Liver (tissue), 9 donors: ENCODE data around the gene LIX1L. TPM values are rescaled to one million over a fixed set of nuclear protein-coding genes. Genes with fewer than 3 reads are reported as not detected.

ENCODE experiments used
- DNase-seq: peaks from one replicate; pipeline ENCODE4 v3.0.0-alpha.2; 2017; ENCODE audit warnings: low spot score
- H3K27ac ChIP-seq, 2 donors: one replicate each; pipeline ENCODE4 v1.7.0; 2013; ENCODE audit warnings: inconsistent platforms in 2 of 2, low read length in 2 of 2, control low read depth in 1 of 2, low read depth in 1 of 2, mild to moderate bottlenecking in 1 of 2
- H3K27me3 ChIP-seq, 4 donors: one replicate each; pipeline versions ENCODE4 v1.6.1 to v1.7.0; 2013; ENCODE audit warnings: low read length in 3 of 4, inconsistent platforms in 1 of 4, mild to moderate bottlenecking in 1 of 4, moderate library complexity in 1 of 4; ENCODE audit not compliant: control insufficient read depth in 4 of 4, insufficient read depth in 4 of 4
- H3K36me3 ChIP-seq, 4 donors: one replicate each; pipeline versions ENCODE4 v1.6.1 to v1.7.0; 2013; ENCODE audit warnings: low read length in 3 of 4, mild to moderate bottlenecking in 3 of 4, low read depth in 1 of 4, moderate library complexity in 1 of 4; ENCODE audit not compliant: control insufficient read depth in 4 of 4, insufficient read depth in 3 of 4
- H3K4me1 ChIP-seq, 4 donors: one replicate each; pipeline versions ENCODE4 v1.6.1 to v1.7.0; 2013; ENCODE audit warnings: low read length in 3 of 4, mild to moderate bottlenecking in 3 of 4, moderate library complexity in 1 of 4; ENCODE audit not compliant: control insufficient read depth in 4 of 4, insufficient read depth in 4 of 4
- H3K4me3 ChIP-seq, 3 donors: one replicate each; pipeline versions ENCODE4 v1.6.1 to v1.7.0; 2013; ENCODE audit warnings: low read length in 3 of 3, control low read depth in 1 of 3, low read depth in 1 of 3, mild to moderate bottlenecking in 1 of 3
- H3K9ac ChIP-seq, 2 donors: one replicate each; pipeline ENCODE4 v1.7.0; 2013; ENCODE audit warnings: low read length in 2 of 2, mild to moderate bottlenecking in 2 of 2, moderate library complexity in 2 of 2, control low read depth in 1 of 2, low read depth in 1 of 2
- H3K9me3 ChIP-seq, 4 donors: one replicate each; pipeline versions ENCODE4 v1.6.1 to v1.7.0; 2013; ENCODE audit warnings: low read length in 3 of 4; ENCODE audit not compliant: control insufficient read depth in 4 of 4
- FOXA1 ChIP-seq: IDR thresholded peaks from 2 replicates; pipeline ENCODE4 v1.6.1; 2016; ENCODE audit warnings: antibody characterized with exemption
- GABPA ChIP-seq, 2 donors: IDR thresholded peaks in 1 of 2; conservative IDR thresholded peaks in 1 of 2; 2 replicates each; pipeline ENCODE4 v1.6.1; 2016; ENCODE audit warnings: antibody characterized with exemption in 2 of 2, mild to moderate bottlenecking in 1 of 2, moderate library complexity in 1 of 2
- JUND ChIP-seq, 2 donors: IDR thresholded peaks; 2 replicates each; pipeline ENCODE4 v1.6.1; 2016; ENCODE audit warnings: antibody characterized with exemption in 2 of 2
- NR2F2 ChIP-seq: IDR thresholded peaks from 2 replicates; pipeline ENCODE4 v1.6.1; 2016; ENCODE audit warnings: antibody characterized with exemption
- RAD21 ChIP-seq, 2 donors: IDR thresholded peaks; 2 replicates each; pipeline ENCODE4 v1.6.1; 2016; ENCODE audit warnings: antibody characterized with exemption in 2 of 2, mild to moderate bottlenecking in 2 of 2
- RXRA ChIP-seq, 2 donors: IDR thresholded peaks; 2 replicates each; pipeline ENCODE4 v1.6.1; 2017 to 2018; ENCODE audit warnings: antibody characterized with exemption in 2 of 2, mild to moderate bottlenecking in 1 of 2
- TAF1 ChIP-seq: conservative IDR thresholded peaks from 2 replicates; pipeline ENCODE4 v1.6.1; 2016; ENCODE audit warnings: antibody characterized with exemption, mild to moderate bottlenecking
- YY1 ChIP-seq: IDR thresholded peaks from 2 replicates; pipeline ENCODE4 v1.6.1; 2016; ENCODE audit warnings: antibody characterized with exemption, mild to moderate bottlenecking
- WGBS: extraction: QIAGEN DNeasy Blood & Tissue Kit; methylation state at CpG from one replicate; pipeline ENCODE4 v1.1.7; 2013; 5-methylcytosine and 5-hydroxymethylcytosine counted together
- polyA plus RNA-seq, 2 donors: library from polyadenylated mRNA; stranded (reverse) in 1 of 2; unstranded in 1 of 2; fragments of 200-250 nt in 1 of 2; fragments of >200 nt in 1 of 2; fragmentation: Nextera tagmentation in 1 of 2; extraction: Ambion mirVana in 1 of 2; gene quantifications; one replicate each; pipeline versions ENCODE4 v1.2.1 to v1.2.3, GENCODE V29; 2013 to 2015
- total RNA-seq, 2 donors: library from RNA; depleted of rRNA; stranded (reverse); fragments of >200 nt; gene quantifications; one replicate each; pipeline ENCODE4 v1.2.3, GENCODE V29; 2014
- TF ChIP-seq, protein P1 (sequence below): fragments of 150-350 bp; IDR thresholded peaks from 2 replicates; pipeline ENCODE4 v1.5.1; 2017; ENCODE audit warnings: improper control_type of control experiment, low read depth, low read length; ENCODE audit not compliant: missing input control
- TF ChIP-seq, protein P2 (sequence below): IDR thresholded peaks from 2 replicates; pipeline ENCODE4 v1.6.1; 2016; ENCODE audit warnings: antibody characterized with exemption, mild to moderate bottlenecking
- TF ChIP-seq, protein P3 (sequence below): IDR thresholded peaks from 2 replicates; pipeline ENCODE4 v1.6.1; 2016; ENCODE audit warnings: antibody characterized with exemption
- TF ChIP-seq, protein P4 (sequence below): IDR thresholded peaks from 2 replicates; pipeline ENCODE4 v1.6.1; 2016; ENCODE audit warnings: antibody characterized with exemption
- donor health status: healthy.
- donor health status: healthy.
- donor health status: healthy.
- donor health status: healthy.
- donor health status: healthy.

LIX1L gene
- total and polyA plus RNA-seq, 4 donors = 4.6 to 8.6 (median 6.3) TPM

DNA sequence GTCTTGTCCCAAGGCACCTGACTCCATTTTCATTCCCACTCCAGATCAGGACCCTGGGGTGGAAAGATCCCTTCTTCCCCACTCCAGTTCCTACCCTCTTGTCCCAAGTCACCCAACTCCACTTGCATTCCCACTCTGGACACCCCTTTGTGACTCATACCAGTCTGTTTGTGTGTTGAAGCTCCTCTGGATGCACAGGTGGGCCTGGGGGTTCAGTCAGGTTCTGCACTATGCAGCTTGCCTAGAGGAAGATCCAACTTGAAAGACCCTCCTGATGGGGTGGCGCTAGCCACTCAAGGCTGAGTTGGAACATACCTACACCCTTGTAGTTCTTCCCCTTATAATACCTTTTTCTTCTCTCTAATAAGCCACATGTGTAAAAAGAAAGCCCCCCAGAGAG lies 62.3 kb downstream of the LIX1L start:
- no peaks in the 10 kb centered on the region for H3K36me3 ChIP-seq
- no peak for DNase-seq
- H3K4me1 ChIP-seq = peaks cover 0 to 14% (median 4%) of the 10 kb centered on the region in 4 donors
- H3K9me3 ChIP-seq = no peaks in the 10 kb centered on the region
- TF ChIP-seq TAF1 = no peak
- no peak for TF ChIP-seq JUND (IDR thresholded peaks at IDR 0.05)
- TF ChIP-seq, protein P1, sequence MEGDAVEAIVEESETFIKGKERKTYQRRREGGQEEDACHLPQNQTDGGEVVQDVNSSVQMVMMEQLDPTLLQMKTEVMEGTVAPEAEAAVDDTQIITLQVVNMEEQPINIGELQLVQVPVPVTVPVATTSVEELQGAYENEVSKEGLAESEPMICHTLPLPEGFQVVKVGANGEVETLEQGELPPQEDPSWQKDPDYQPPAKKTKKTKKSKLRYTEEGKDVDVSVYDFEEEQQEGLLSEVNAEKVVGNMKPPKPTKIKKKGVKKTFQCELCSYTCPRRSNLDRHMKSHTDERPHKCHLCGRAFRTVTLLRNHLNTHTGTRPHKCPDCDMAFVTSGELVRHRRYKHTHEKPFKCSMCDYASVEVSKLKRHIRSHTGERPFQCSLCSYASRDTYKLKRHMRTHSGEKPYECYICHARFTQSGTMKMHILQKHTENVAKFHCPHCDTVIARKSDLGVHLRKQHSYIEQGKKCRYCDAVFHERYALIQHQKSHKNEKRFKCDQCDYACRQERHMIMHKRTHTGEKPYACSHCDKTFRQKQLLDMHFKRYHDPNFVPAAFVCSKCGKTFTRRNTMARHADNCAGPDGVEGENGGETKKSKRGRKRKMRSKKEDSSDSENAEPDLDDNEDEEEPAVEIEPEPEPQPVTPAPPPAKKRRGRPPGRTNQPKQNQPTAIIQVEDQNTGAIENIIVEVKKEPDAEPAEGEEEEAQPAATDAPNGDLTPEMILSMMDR = no peak
- WGBS = 100% methylated on average over 1 of the region's 1 CpG
- H3K9ac ChIP-seq = no peak overlapping the region
- no peaks in the 10 kb centered on the region for H3K27me3 ChIP-seq
- no peak overlapping the region for H3K27ac ChIP-seq
- no peak overlapping the region for H3K4me3 ChIP-seq

DNA sequence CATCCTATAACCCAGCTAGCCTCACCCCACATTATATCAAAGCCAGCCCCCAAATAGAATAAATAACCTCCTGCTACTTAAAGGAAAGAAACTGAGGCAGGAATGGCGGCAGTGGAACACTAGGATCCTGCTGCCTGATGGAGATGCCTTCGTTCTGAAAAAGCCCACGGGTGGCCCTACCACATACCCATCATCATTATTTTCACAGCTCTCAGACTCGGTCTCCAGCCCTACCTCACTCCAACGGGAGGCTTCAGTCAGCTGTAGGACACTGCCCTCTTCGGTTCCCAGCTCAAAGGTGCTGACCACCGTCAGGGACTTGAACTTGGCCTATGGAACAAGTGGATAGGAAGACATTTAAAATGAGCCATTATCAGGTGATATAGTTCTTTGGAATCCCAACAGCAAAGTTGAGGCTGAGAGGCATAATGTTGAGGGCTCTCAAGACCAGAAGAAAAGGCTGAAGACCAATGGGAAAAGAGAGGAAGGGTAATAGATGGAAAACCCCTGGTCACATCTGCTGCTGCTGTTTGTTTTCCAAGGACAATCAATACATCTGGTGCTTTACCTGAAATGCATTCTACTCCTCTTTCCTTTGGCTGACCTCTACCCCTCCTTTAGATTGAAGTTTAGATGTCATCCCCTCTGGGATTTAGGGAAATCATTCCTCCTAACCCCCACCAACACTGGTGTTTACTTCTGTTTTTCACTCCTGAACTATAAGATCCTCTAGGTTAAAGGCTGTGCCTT lies 64.3 kb downstream of the LIX1L start:
- Histone ChIP-seq H3K4me1 (peaks cover 0 to 14% (median 4%) of the 10 kb centered on the region in 4 donors), H3K36me3 (no peaks in the 10 kb centered on the region), H3K27me3 (no peaks in the 10 kb centered on the region), H3K9ac (no peak overlapping the region), H3K27ac (no peak overlapping the region), H3K9me3 (no peaks in the 10 kb centered on the region), H3K4me3 (no peak overlapping the region)
- 90% methylated on average over 7 of the region's 7 CpGs for WGBS
- TF ChIP-seq, protein P2, sequence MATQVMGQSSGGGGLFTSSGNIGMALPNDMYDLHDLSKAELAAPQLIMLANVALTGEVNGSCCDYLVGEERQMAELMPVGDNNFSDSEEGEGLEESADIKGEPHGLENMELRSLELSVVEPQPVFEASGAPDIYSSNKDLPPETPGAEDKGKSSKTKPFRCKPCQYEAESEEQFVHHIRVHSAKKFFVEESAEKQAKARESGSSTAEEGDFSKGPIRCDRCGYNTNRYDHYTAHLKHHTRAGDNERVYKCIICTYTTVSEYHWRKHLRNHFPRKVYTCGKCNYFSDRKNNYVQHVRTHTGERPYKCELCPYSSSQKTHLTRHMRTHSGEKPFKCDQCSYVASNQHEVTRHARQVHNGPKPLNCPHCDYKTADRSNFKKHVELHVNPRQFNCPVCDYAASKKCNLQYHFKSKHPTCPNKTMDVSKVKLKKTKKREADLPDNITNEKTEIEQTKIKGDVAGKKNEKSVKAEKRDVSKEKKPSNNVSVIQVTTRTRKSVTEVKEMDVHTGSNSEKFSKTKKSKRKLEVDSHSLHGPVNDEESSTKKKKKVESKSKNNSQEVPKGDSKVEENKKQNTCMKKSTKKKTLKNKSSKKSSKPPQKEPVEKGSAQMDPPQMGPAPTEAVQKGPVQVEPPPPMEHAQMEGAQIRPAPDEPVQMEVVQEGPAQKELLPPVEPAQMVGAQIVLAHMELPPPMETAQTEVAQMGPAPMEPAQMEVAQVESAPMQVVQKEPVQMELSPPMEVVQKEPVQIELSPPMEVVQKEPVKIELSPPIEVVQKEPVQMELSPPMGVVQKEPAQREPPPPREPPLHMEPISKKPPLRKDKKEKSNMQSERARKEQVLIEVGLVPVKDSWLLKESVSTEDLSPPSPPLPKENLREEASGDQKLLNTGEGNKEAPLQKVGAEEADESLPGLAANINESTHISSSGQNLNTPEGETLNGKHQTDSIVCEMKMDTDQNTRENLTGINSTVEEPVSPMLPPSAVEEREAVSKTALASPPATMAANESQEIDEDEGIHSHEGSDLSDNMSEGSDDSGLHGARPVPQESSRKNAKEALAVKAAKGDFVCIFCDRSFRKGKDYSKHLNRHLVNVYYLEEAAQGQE = no peak
- TF ChIP-seq NR2F2 (no peak), GABPA (IDR thresholded peaks at IDR 0.05 in 1 of 2, conservative IDR thresholded peaks at IDR 0.05 in 1 of 2) (no peak), TAF1 (no peak), JUND (IDR thresholded peaks at IDR 0.05) (no peak), FOXA1 (no peak), RXRA (IDR thresholded peaks at IDR 0.05) (no peak), RAD21 (IDR thresholded peaks at IDR 0.05) (no peak), YY1 (no peak)
- TF ChIP-seq, protein P3, sequence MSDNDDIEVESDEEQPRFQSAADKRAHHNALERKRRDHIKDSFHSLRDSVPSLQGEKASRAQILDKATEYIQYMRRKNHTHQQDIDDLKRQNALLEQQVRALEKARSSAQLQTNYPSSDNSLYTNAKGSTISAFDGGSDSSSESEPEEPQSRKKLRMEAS = no peak
- TF ChIP-seq, protein P4, sequence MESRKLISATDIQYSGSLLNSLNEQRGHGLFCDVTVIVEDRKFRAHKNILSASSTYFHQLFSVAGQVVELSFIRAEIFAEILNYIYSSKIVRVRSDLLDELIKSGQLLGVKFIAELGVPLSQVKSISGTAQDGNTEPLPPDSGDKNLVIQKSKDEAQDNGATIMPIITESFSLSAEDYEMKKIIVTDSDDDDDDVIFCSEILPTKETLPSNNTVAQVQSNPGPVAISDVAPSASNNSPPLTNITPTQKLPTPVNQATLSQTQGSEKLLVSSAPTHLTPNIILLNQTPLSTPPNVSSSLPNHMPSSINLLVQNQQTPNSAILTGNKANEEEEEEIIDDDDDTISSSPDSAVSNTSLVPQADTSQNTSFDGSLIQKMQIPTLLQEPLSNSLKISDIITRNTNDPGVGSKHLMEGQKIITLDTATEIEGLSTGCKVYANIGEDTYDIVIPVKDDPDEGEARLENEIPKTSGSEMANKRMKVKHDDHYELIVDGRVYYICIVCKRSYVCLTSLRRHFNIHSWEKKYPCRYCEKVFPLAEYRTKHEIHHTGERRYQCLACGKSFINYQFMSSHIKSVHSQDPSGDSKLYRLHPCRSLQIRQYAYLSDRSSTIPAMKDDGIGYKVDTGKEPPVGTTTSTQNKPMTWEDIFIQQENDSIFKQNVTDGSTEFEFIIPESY = no peak
- no peak for DNase-seq
